GM21528 (cell line): Measurements from ENCODE around the gene UBL4A.
A peak's percentile ranks its signal among the peaks of the same experiment; 100 is the strongest.

ENCODE experiments used
- ATAC-seq: cut with Tn5 transposase; IDR thresholded peaks from one replicate; pipeline ENCODE4 v1.9.1; 2021; ENCODE audit warnings: mild to moderate bottlenecking, moderate library complexity; ENCODE audit not compliant: unreplicated experiment, low FRiP score

Gene UBL4A

DNA sequence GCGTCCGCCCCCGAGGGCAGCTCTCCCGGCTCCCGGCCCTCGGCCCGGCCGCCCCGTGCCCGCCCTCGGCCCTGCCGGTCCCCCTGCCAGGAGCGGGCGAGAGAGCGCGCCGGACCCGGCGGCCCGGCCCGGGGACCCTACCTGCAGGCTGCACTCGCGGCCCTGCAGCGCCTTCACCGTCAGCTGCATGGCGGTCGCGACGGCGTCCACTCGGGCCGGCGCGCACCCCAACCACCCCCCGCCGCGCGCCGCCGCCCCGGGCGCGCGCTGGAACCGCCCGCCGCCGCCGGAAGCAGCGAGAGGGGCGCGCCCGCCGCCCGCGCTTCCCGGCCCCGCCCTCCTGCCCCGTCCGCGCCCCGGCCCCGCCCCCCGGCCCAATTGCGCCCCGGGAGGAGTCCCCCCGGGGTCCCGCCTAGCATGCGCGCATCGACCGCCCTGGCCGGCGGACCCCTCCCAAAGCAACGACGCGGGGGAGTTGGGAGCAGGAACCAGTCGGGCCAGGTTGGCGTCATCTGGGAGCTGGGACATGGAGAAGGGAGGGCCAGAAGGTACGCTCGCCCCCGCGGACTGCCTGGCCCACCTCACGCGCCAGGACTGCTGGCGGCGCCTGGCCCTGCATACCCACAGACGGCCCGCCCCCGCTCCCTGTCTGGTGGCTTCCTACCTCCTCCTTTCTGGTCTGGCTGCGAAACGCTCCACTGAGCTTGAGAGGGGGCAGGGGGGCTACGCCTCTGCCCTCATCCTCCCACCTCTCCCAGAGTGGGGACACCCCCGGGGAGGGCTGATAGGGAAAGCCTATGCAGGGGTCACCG lies at the start of gene UBL4A:
UBL4A (minus strand) TSS at position 220 of the 812 bp plus-strand sequence; CDS start at position 189, 31 bp downstream.
- no peak for ATAC-seq

DNA sequence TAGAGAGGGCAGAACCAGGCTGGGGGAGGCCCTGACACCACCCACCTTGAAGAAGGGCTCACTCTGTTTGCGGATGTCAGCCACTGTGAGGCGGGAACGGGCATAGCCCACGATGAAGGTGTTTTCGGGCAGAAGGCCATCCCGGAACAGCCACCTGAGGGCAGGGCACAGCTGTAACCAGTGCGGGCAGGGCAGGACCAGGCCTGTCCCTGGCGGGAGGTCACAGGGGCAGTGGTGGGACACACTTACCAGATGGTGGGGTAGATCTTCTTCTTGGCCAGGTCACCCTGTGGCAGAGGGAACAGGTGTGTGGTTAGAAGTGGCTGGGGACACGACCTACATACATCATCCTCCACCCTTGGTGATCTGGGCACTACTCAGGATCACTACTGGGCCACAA lies 49.5 kb upstream of the UBL4A start:
- no peak for ATAC-seq

DNA sequence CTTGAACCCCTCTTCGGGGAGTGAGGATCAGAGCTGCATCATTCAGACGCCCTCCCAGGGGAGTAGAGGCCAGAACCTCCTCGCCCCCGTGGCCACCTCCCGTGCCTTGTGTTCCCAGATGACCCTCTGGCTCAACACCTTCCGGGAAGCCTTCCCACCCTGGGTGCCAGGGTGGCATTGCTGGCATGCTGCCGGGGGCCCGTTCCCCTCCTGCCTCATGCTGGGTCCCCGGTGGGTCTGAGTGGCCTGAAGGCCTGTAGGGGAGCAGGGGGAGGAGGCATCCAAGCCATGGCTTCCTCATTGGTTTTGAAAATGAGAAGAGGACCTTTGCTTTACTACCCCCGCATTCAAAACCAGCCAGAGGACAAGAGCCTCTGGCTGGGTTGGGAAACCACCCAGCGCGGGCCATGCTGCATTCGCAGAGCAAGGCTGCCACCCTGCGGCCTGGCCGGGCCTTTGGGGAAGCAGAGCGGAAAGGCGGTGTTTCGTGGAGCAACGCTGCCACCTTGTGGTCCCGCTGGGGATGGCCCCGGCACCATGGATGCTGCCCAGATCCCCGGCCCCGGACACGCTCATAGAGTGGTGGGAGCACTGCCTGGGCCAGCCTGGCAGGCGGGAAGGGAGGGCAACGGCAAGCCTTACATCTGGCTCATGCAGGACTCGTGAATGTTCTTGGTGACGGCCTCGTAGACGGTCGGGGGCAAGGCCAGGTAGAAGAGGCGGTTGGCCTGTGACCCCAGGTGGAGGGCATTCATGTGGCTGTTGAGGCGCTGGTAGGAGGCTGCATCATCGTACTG lies 48.3 kb upstream of the UBL4A start:
- peak; percentile 74 for ATAC-seq

DNA sequence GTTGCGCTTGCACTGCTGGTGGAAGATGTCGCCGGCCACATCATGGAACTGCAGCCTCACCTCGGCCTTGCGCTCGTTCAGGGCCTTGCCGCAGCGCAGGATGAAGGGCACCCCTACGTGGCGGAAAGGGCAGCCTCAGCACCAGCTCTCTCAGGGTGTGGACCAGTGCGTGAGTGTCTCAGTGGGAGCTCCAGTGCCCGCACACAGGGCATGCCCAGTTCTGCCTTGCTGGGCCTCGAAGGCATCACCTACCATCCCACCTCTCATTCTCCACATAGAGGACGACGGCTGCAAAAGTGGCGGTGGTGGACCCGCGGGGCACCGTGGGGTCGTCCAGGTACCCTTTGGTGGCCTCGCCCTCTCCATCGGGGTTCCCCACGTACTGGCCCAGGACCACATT lies 46.3 kb upstream of the UBL4A start:
- no peak for ATAC-seq

DNA sequence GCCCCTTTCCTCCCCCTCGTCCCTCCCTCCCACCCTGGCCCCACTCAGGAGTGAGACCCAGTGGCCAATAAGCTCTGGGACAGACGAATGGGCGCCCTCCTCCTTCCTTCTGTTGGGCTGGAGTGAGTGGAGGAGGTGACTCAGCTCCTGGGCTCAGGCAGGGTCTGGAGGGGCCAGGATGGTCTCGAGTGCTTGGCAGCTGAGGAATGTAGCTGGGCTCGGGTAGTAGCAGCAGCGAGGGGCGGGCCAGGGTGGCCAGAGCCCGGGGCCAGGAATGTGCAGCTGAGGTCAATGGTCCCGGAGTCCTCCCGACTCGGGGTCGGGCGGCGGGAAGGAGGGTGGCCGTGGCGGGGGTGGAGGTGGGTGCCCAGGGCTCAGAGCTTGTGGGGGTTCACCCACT lies 45.2 kb upstream of the UBL4A start:
- no peak for ATAC-seq

DNA sequence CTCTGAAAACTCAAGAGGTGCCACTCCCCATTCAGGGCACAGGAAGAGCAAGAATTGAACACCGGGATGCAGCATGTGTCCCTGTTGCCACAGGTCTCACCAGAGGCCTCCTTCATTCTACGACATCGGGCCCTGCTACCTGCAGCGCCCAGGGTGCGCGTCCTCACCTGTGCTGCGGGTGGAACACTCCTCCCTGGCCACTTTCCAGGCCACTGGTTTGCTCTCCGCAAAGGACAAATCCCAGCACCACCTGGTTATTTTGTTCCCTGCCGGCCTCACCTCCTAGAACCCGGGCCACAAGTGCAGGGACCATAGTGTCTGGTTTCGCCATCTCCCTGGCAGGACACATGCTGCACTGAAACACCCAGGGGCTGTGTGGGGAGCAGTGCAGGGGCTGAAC lies 43.9 kb upstream of the UBL4A start:
- no peak for ATAC-seq

DNA sequence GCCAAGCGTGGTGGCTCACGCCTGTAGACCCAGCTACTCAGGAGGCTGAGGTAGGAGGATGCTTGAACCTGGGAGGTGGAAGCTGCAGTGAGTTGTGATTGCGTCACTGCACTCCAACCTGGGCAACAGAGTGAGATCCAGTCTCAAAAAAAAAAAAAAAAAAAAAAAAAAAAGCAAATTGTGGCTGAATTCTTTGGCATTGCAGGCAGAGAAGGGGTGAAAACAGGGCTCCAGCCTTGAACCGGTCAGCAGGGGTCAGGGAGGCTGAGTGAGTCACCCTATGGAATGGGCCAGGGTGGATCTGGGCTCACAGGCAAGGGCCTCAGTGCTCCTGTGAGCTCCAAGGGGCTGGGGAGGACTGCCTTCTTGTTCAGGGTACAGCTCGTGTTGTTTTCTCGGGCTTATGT lies 42.8 kb upstream of the UBL4A start:
- no peak for ATAC-seq

DNA sequence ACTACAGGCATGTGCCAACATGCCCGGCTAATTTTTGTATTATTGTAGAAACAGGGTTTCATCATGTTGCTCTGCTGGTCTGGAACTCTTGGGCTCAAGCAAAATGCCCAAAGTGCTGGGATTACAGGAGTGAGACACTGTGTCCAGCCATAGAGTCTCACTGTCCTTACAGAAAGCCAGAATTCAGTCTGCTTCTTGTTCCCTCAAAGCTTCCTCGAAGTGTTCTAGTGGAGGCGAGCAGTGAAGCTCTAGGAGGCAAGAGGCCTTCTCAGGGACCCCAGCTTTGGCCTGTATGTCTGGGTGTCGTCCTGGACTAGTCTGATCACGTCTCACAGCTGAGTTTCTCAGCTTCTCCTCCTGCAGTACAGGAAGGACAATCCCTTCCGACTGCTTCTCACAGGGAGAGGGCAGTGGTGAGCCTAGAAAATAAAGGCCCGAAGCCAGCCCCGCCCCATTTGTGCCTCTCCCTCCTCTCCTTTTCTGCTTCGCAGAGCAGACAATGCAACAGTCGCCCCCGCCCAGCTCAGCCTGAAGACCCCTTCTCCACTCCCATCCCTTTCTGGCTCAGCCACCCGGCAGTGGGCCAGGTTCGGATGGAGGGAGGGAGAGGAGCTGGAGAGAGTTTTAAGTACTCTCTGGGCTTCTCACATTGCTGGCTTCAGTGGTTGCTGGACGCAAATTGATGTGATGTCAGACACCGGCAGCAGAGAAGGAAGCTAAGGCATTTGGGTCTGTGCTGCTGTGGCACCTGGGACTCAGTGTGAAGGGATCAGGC lies 40.7 kb upstream of the UBL4A start:
- ATAC-seq = peak; percentile 61

DNA sequence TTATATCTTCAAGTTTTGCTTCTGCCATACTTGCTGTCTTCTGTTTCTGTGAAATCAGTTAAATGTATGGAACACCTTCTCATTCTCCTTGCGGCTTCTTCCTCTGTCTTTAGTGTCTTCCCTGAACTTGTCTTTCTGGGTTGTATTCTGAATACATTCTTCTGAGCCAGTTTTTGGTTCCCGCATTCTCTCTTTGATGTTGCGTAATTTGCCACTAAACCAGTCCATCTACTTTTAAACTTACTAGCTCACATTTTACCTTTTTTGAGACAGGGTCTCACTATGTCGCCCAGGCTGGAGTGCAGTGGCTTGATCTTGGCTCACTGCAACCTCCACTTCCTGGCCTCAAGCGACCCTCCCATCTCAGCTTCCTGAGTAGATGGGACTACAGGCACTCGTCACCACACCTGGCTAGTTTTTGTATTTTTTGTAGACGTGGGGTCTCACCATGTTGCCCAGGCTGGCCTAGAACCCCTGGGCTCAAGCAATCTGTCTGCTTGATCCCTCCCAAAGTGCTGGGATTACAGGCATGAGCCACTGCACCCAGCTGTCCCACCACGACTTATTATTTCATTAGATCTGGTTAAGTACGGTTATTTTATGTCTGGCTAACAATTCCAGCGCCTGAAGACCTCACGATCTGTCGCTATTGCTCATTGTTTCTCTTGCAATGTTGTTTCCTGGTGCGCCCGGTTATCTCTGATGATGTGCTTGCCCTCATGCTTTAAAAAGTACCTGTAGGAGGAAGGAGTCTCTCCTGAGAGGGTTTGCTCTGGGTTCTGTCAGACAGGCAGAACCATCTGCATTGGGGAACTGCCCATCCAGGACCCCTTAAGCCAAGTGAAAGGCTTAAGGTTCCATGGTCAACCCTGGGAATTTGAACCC lies 39.4 kb upstream of the UBL4A start:
- ATAC-seq = no peak

DNA sequence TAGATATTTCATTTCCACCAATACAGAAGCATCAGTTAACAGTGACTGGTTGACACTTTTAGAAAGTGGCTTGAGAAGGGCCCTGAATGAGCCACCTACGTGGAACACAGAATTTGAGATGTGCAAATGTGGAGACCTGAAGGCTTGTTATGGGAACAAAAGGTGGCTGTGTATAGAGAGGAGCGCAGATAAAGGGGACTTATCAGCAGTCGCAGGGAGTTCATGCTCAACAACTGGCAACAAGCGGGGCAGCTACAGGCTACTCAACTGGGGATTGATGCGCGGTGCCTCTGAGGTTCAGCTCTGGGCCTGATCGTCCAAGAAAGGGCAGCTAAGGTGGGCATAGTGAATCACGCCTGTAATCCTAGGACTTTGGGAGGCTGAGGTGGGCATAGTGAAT lies 33.0 kb upstream of the UBL4A start:
- no peak for ATAC-seq

DNA sequence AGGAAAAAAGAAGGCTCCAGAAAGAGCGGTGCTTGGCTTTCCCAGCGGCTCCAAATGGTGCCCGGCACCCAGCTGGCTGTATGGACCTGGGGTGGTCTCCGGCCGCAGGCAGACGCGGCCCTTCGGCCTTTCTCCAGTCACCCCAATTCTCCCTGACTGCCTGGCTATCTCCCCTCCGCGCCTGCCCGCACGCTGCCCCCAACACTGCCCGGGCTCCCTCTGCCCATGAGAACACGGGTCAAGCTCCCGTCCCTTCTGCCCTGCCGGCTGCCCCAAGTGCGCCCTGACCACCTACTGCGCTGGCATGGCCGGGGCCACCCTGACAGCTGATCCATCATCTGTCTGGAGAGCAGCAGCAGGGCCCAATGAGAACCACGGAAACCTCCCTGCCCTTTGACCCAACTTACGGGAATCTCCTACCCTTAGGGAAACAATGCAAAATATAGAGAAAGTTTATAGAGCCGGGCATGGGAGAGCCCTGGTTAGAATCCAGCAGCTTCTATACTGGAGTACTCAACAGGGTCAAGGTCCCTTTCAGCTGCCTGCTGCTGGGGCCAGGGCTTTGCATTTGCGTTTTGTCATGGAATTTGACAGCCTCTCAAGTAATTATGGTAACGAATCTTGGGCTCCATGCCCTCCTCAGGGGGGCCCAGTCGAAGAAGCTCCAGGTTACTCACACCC lies 30.8 kb upstream of the UBL4A start:
- no peak for ATAC-seq

DNA sequence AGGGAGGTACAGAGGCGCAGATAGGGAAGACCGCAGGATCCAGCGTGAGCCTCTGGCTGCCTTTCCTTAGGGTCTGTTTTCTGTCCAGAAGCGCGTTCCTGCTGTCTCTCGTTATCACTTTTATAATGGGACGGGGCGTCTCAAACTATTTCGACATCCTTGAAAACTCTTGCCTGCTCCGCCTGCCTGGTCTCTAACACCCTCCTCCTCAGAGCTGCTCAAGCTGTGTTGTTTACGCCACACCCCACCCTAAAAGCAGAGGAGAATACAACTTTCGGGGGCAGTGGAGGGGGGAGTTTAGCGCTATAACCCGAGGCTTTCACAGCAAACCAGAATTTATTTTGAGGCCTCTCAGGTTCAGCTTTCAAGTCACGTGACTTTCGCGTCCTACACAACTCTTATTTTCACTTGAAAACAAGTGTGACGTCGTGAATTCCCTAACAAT lies 30.3 kb upstream of the UBL4A start:
- peak; percentile 4 for ATAC-seq

DNA sequence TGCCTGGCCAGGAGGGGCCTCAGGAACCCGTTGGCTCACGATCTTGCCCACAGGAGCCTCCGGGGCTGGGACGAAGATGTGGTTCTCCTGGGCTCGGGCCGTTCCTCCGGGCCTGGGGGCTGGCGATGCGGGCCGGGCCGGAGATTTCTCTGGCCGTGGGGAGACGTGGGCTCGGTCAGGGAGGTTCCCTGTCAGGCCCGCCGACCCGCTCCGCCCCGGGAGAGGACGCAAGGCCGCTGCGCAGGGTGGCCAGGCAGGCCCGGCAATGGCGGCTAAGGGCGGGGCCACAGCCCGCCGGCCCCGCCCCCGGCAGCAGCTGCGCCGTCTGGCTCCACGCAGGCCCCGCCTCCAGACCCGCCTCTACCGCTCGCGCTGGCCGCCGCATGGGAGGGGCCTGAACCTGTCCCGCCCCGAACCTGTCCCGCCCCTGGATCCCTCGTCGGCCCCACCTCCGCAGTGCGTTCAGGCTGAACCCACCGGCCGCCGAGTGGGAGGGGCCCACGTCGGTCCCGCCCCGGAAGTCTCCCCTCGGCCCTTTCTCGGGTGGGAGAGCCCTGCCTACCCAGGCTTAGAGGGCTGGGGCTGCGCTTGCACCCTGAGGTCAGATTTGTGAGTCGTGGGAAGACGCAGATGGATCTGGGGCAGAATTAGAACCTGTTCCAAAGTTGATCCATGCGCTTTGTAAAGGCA lies 29.7 kb upstream of the UBL4A start, which contains the start of gene FAM3A:
FAM3A (minus strand) TSS at position 267 of the 690 bp plus-strand sequence. CDS start 460 bp downstream, outside the sequence.
- peak; percentile 83 for ATAC-seq

DNA sequence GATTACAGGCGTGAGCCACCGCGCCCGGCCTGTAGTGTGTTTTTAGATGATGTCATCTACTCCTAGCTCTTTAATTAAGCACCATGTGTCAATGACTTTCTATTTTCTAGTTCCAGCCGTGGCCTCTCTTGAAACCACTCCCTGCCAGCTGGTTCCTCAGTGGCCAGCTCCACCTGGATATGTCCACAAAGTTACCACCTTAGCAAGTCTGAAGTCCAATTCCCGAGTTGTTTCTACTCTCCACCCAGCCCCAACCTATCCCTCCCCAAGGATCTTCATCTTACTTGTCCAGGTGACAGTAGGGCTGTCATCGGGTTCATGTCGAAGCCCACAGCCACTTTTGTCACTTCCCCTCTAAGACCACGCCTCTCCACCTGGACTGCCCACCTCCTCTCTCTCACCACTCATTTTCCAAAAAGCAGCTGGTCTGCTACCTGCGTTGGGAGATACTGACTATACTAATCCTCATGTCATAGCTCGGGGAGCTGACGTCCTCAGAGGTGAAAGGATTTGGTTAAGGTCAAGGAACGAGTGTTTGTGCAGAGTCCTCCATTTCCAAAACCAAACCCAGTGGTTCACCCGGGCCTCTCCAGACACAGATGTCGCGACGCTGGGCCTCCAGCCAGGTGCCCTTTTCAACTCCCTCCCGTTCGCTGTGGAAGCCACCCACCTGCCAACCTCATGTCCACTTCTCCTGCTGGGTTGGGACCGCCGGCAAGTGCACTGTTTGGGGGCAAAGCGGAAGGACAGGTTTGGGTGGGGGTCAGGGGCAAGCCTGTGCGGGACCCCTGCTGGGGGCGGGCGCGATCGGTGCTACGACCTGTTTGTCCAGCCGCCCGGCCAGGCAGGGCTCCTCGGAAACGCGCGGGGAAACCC lies 28.9 kb upstream of the UBL4A start:
- ATAC-seq = peak; percentile 19

DNA sequence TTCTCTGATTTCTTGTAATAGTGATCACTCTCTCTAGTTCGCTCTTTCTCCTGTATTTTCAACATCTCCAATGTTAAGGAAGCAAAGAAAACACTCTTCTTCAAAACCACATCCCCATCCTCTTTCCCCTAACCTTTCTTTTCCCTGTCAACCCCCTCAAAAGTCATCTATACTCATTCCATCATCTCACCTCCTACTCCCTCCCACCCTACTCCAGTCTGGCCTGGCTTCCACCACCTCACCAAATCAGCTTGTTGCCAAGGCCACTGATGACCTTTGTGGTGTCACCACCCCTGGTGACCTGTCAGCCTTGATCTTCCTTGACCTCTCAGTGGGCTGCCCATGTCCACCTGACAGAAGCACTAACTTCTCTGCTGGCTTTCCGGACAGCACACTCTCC lies 27.3 kb upstream of the UBL4A start:
- ATAC-seq = no peak

DNA sequence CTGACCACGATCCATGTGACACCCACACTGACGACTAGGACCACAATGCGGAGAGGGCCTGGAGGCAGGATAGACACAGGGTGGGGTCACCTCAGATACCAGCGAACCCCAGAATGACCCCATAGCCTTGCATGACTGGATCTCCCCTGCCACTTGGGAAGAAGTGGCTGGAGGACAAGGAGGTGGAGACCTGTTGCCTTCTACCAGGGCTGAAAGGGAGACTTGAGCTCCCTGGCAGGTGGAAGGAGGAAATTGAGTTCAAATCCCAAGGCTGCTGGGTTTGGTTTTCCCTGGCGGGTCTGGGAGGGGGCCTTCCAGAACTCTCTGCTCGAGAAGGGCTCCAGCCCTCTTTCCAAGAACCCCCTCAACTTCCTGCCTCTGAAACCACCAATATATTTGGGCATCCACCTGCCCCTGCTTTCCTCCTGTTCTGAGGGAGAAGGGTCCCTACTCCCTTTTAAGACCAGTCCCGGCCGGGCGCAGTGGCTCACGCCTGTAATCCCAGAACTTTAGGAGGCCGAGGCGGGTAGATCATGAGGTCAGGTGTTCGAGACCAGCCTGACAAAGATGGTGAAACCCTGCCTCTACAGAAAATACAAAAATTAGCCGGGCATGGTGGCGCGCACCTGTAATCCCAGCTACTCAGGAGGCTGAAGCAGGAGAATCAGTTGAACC lies 26.6 kb upstream of the UBL4A start:
- ATAC-seq = no peak

DNA sequence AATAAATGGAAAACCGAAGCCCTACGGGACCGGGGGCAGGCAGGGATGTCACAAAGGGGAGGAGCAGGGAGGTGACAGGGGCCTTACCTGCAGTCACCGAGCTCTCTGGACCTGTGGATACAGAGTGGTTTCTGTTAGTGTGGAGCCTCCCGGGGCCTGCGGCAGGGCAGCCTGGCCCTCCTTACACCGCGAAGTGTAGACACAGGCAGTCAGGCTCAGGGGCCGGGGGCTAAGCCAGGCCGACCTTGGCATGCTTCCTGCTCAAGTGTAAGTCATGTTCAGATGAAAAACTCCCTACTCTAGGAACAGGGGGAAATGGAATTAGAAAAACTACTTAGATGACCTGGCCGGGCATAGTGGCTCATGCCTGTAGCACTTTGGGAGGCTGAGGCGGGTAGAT lies 25.3 kb upstream of the UBL4A start:
- ATAC-seq = no peak
